Measurements from ENCODE around the gene EML6.

The EML6 gene

DNA sequence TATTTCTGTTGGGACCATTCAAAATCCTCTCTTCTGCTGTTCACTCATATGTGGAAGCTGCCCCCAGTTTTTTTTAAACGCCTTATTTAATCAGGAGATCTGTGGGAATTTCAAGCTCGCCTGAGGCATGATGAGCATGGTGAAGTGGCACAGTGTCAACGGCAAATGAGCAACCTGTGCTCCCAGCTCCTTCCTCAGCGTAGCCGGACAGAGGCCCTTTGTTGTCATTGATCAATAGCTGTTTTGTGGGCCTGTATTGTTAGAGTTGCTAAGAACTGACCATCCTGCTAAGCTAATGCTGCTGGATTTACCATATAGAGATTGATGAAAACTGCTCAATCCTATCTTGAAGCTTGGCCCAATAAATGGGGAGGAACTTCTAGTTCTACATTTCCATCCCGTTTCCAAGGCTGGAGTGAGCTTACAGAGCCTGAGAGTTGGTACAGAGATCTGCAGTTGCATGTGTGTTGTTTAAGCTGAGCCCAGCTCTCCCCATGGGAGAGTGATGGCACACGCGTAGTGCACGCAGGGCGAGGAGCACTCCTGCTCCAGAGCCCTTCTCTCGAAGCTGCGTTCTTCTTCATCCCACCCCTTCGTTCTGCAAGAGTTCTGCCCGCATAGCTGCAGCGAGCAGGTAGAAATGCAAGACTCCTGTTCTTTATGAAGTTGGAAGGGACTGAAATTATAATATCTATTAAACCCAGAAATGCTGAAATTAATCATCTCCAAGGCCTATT is 218.0 kb downstream of the EML6 start:
- no peak for TF ChIP-seq GATA2 (IDR thresholded peaks at IDR 0.05; ENCODE audit: low read depth, low read length)

DNA sequence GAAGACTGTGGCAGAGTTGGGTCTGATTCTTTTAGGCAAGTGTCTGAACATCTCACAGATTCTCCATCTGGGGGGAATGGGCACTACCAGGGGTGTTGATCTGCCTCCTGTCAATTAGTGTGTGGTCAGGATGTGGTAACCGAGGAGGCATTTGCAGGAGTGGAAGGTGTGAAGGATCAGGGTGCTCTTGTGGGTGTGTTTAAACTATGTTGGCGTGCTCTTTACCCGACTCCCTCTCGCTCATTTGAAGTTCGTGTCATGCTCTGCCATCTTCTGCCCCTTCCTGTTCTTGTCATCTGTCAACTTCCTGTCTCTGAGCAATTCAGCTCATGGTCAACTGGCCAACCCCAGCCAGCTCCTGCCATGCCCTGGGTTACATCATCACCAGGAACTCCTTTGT is 218.9 kb downstream of the EML6 start:
- TF ChIP-seq GATA3 (IDR thresholded peaks at IDR 0.05; ENCODE audit: low read depth, low read length) (no peak), GATA2 (IDR thresholded peaks at IDR 0.05; ENCODE audit: low read depth, low read length) (no peak)

DNA sequence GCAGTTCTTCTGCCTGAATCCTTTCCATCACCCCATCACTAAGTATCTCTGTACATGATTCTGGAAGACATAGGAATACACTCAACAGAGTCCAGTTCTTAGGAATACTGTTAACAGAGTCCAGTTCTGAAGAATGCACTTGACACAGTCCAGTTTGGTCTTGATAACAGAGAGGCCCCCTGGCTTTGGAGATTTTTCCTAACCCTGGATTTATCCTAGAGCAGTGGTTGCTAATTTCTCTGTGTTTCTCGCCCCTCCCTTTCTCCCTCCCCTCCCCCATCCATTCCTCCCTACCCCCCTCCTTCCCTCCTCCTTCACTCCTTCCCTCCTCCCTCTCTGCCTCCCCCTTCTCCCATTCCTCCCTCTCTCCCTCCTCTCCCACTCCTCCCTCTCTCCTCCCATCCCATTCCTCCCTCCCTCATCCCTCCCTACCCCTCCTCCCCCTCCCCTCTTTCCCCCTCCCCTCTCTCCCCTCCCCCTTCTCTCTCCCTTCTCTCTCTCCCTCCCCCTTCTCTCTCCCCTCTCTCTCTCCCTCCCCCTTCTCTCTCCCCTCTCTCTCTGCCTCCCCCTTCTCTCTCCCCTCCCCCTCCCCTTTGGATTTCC is 221.4 kb downstream of the EML6 start:
- TF ChIP-seq GATA3 (IDR thresholded peaks at IDR 0.05; ENCODE audit: low read depth, low read length) (no peak), GATA2 (IDR thresholded peaks at IDR 0.05; ENCODE audit: low read depth, low read length) (no peak)

DNA sequence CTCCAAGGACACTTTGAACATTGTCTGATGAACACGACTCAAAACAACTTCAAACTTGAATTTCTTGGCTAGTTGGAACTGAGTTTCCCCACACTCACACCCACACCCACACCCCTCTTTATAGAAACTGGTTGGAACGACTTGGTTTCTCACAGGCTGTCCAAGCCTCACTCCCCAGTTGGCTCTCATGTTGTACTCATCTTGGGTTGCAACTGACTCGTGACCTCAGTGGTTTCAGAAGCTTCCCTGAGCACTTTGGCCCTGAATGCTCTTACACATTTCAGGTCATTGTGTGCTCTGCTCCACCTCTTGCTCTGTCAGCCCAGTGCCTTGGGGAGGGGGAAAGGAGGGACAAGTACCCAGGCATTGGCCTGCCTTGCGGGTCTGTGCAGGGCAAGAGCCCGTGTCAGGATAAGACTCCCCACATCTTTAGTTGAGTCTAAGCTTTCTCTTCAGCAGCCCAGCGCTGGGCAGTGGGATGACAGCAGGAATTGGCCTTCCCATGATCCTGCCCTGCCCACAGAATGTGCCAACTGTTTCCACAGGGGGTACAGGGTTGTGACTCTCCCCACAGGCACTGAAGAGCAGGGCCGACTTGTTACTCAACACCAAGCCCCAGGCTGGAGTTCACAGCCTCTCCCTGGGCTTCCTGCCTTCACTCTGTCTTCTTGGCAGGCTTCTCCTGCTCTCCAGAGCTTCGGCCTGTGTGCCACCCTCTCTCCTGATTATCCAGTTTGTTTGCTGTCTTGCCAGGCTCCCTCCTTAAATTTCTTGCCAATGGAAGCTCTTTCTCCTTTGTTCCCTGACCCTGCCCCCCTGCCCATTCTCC is 222.1 kb downstream of the EML6 start:
- TF ChIP-seq GATA2 (IDR thresholded peaks at IDR 0.05; ENCODE audit: low read depth, low read length) (no peak), GATA3 (IDR thresholded peaks at IDR 0.05; ENCODE audit: low read depth, low read length) (no peak)

DNA sequence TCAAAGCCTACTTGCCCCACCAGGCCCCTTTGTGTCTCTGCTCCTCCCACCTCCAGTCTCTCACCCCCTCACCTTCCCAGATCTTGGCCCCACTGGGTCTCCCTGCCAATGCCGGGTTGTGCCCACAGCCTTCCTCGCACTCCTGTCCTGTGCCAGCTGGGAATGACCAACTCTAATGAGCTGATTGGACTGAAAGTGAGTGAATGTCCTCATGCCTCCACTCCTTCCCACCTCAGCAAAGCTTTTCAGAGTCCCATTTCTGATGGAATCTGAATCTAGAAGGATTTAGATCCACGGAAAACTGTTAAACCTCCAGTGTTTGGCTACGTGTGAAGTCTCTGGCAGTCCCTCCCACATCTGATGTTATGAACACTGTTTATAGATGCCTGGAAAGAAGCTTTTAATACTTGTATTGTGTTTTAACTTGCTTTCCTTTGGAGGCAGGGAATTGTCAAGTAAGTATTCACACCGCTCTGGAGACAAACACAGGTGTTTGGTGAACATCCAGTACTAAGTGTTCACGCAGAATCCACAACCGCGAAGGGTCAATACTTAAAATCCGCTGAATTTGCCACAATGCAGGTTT is 222.9 kb downstream of the EML6 start:
- TF ChIP-seq GATA2 (IDR thresholded peaks at IDR 0.05; ENCODE audit: low read depth, low read length) (no peak), GATA3 (IDR thresholded peaks at IDR 0.05; ENCODE audit: low read depth, low read length) (no peak)

DNA sequence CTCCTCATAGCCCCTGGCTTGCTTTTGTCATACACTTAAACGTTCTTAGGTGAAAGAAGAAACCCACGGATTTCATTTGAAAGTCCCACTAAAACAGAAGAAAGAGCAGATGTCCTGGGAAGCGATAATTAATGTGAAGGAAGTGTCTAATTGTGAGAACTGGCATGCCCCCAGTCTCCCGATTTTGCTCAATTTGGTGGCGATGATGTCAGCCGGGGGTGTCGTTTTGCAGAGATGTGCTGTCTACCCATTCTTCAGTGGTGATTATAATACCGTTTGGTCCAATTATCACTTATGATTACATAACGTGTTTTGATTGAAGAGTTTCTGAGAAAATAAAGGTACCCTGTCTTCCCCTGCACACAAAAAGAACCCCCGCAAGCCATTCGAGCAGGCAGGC is 223.7 kb downstream of the EML6 start:
- TF ChIP-seq GATA2 (IDR thresholded peaks at IDR 0.05; ENCODE audit: low read depth, low read length) = no peak
- no peak for TF ChIP-seq GATA3 (IDR thresholded peaks at IDR 0.05; ENCODE audit: low read depth, low read length)

DNA sequence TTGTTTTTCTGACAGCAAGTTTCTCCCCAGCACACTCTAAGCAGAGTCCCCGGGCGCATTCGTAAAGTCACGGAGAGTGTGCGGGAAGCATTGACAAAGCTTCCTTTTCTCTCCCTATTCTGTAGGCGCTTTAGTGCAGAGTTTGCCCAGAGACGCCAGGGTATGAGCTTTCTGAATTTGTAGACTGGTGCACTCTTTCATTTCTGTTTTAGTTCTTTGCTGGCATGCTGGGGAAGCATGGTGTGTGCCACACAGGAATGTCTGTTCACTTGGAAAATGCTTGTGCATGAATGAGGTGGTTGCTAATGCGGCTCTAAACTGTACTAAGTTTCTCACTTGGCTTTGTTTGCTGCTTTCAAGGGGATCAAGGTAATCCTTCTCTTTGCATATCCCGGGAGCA is 224.2 kb downstream of the EML6 start:
- no peak for TF ChIP-seq GATA3 (IDR thresholded peaks at IDR 0.05; ENCODE audit: low read depth, low read length)
- no peak for TF ChIP-seq GATA2 (IDR thresholded peaks at IDR 0.05; ENCODE audit: low read depth, low read length)

DNA sequence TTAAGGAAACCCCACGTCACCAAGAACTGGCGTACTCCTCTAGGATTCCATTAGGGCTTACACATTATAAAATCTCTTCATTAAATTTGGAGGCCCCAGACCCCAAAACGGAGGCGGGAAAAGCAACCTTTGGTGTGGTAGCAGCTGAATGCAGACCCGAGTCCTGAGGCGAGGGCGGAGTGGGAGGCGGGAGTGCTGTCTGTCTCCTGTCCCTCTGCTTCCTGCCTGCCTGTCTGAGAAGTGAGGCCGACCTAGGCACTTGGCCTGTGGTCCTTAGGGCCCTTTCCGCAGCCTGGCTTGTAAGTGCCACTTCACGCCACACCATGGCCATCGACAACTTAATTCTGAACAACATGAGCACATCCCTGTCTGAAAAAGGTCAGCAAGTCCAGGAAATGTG is 224.7 kb downstream of the EML6 start:
- no peak for TF ChIP-seq GATA3 (IDR thresholded peaks at IDR 0.05; ENCODE audit: low read depth, low read length)
- no peak for TF ChIP-seq GATA2 (IDR thresholded peaks at IDR 0.05; ENCODE audit: low read depth, low read length)

DNA sequence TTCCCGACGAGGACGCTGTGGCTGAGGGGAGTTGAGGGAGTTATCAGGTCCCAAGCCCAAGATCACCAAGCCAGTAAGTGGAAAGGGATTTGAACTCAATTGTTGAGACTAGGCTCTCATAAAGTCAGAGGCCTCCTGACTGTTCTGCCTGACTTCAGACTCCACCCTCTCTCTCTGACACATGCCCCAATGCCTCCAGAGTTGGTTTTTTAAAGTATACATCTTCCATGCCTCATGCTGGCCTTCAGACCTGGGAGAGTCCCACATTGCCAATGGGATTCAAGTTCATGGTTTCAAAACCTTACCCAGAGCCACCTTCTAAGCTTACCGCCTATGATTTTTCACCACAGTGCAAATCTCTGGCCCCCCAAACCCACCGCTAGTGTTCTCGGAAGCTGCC is 226.0 kb downstream of the EML6 start:
- TF ChIP-seq GATA3 (IDR thresholded peaks at IDR 0.05; ENCODE audit: low read depth, low read length) (no peak), GATA2 (IDR thresholded peaks at IDR 0.05; ENCODE audit: low read depth, low read length) (no peak)

DNA sequence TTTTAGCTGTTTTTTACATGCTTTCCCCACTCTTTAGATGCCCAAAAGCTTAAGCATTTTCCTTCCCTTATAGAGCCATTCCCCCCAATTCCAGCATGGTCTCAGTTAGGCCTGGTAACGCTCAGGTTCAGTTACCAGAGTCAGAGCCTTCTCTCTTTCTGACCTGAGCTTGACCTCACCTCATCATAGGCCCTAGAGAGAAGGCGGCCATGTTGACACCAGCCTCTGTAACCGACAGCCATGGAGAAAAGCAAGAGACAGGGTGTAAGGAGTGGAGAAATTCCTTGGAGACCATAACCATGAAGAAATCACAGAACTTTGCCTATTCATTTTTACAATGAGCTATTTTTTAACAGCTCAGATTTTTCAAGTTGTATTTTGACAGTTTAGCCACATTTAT is 227.3 kb downstream of the EML6 start:
- TF ChIP-seq GATA3 (IDR thresholded peaks at IDR 0.05; ENCODE audit: low read depth, low read length) (no peak), GATA2 (IDR thresholded peaks at IDR 0.05; ENCODE audit: low read depth, low read length) (no peak)

DNA sequence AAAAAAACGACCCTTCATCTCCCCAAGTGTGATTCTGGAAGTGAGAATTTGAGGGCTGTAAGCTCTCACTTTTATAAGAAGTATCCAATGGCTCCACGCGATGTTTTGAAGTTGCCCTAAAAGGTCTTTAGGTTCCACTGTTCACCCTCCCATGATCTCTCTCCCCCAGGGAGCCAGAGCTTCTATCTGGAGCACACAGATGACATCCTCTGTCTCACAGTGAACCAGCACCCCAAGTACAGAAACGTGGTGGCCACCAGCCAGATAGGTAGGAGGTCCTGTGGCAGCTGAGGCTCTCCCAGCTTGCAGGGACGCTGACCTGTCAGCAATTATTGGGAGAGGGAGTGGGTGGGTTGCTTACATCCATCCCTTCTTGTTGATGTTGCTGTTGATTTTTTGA is 229.0 kb downstream of the EML6 start:
- TF ChIP-seq GATA2 (IDR thresholded peaks at IDR 0.05; ENCODE audit: low read depth, low read length) = no peak
- no peak for TF ChIP-seq GATA3 (IDR thresholded peaks at IDR 0.05; ENCODE audit: low read depth, low read length)

DNA sequence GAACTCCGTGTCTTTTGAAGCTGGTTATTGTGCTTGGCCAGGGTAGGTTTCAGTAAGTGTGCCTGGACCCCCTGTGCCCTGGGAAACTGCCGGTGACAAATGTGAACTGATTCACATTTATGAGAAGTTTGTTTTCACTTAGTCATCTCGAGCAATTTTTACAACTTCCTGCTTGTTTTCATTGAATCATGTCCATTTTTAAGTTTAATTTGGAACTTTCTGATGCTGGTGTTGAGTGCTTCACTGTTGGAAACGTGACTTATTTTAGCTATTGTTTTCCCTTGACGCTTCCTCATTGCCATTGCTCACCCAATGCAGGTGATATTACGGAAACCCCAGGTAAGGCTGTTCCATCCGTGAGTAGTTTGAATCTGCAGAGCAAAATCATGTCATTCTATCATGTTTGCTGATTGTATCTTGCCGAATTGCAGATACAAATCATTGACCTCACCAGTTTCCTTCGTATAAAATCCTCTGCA is 229.6 kb downstream of the EML6 start:
- TF ChIP-seq GATA3 (IDR thresholded peaks at IDR 0.05; ENCODE audit: low read depth, low read length) = no peak
- no peak for TF ChIP-seq GATA2 (IDR thresholded peaks at IDR 0.05; ENCODE audit: low read depth, low read length)

DNA sequence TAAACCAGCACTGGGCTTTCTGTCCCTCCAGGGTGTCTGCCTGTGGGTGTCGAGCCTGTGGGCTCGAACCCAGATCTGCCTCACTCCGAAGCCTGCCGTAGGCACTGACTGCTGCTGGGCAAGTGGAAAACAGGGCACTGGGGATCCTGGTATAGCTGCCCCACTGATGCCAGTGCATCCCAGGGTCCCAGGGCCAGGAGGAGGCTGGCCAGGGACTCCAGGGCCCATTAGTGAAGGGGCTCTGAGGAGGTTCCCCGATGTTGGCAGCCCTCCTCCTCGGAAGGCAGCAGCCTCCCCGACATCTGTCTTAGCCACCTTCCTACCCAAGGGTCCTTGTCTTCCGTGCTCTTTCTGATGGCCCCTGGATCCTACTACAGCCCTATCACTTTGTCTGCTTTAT is 230.7 kb downstream of the EML6 start:
- TF ChIP-seq GATA3 (IDR thresholded peaks at IDR 0.05; ENCODE audit: low read depth, low read length) (no peak), GATA2 (IDR thresholded peaks at IDR 0.05; ENCODE audit: low read depth, low read length) (no peak)

DNA sequence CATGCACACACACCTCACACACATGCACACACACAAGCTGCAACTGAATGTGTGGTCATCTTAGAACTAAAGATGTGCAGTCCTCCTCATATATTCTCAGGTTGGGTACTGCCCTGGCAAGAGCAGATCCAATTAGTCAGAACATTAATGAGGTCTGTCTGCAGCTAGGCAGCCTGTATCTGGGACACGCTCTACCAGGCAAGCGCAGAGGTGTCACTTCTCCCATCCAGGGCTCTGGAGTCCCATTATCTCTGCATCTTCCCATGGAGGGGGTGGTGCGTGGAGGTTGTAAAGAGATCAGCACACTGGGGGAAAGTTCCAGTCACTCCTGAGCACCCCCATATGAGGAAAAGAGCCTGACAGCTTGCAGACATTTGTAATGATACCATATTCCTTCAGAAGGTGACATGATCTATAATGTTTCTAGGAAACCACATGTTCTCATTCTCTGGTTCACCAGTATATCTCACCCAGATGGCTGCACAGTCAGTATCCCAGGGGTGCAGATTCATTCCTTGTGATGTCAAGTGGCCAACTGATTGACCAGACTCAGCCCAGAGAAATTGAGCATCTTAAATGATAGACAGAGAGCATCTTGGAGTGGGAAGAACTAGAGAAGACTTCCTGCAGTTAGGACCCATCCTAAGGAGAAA is 231.4 kb downstream of the EML6 start:
- no peak for TF ChIP-seq GATA3 (IDR thresholded peaks at IDR 0.05; ENCODE audit: low read depth, low read length)
- TF ChIP-seq GATA2 (IDR thresholded peaks at IDR 0.05; ENCODE audit: low read depth, low read length) = peak; percentile 36; the same call in 1 of the 2 replicates

Data from SH-SY5Y (cell line).